DOHH2 (cell line): ENCODE data around the gene ARL16.

Source experiments
- H3F3A ChIP-seq: fragments of 200-600 bp; sonication (generic), shearing (Covaris generic); 2 replicates; pipeline ENCODE4 v1.6.0; 2016; ENCODE audit warnings: antibody characterized with exemption, mild to moderate bottlenecking; ENCODE audit not compliant: control insufficient read depth, insufficient read depth
- H3K27ac ChIP-seq: fragments of 200-600 bp; sonication (generic); 2 replicates; pipeline ENCODE4 v1.5.1; 2014; ENCODE audit warnings: low read depth, mild to moderate bottlenecking, low read length, moderate library complexity
- H3K27me3 ChIP-seq: fragments of 200-600 bp; sonication (generic); 2 replicates; pipeline ENCODE4 v1.6.1; 2014; ENCODE audit warnings: mild to moderate bottlenecking, low read length, mixed read lengths; ENCODE audit not compliant: control insufficient read depth
- H3K36me3 ChIP-seq: fragments of 200-600 bp; sonication (generic); 2 replicates; pipeline ENCODE4 v1.6.1; 2014; ENCODE audit warnings: mild to moderate bottlenecking, low read length, moderate library complexity, mixed read lengths; ENCODE audit not compliant: control insufficient read depth
- H3K4me1 ChIP-seq: fragments of 200-600 bp; sonication (generic); 2 replicates; pipeline ENCODE4 v1.6.1; 2014; ENCODE audit warnings: mild to moderate bottlenecking, low read length, mixed read lengths; ENCODE audit not compliant: control insufficient read depth
- H3K4me2 ChIP-seq: fragments of 200-600 bp; sonication (generic); 2 replicates; pipeline ENCODE4 v1.6.0; 2014; ENCODE audit warnings: mild to moderate bottlenecking, low read length, moderate library complexity
- H3K4me3 ChIP-seq: fragments of 200-600 bp; sonication (generic); 2 replicates; pipeline ENCODE4 v1.5.1; 2014; ENCODE audit warnings: mild to moderate bottlenecking, low read length, mixed read lengths
- H3K79me2 ChIP-seq: fragments of 200-600 bp; sonication (generic); 2 replicates; pipeline ENCODE4 v1.6.1; 2014; ENCODE audit warnings: mild to moderate bottlenecking, low read length, mixed read lengths; ENCODE audit not compliant: control insufficient read depth
- H3K9me2 ChIP-seq: fragments of 200-600 bp; sonication (generic); replicated peaks from 2 replicates; pipeline ENCODE4 v1.6.1; 2014; ENCODE audit warnings: mild to moderate bottlenecking, low read length, mixed read lengths; ENCODE audit not compliant: control insufficient read depth
- H3K9me3 ChIP-seq: fragments of 200-600 bp; sonication (generic); 2 replicates; pipeline ENCODE4 v1.6.1; 2014; ENCODE audit warnings: antibody characterized with exemption, low read length, mixed read lengths; ENCODE audit not compliant: control insufficient read depth, insufficient read depth
- H4K20me1 ChIP-seq: fragments of 200-600 bp; sonication (generic); 2 replicates; pipeline ENCODE4 v1.6.0; 2014; ENCODE audit warnings: low read depth, mild to moderate bottlenecking, antibody characterized with exemption, low read length, moderate library complexity; ENCODE audit not compliant: control insufficient read depth, insufficient read depth
- EZH2phosphoT487 ChIP-seq: fragments of 200-600 bp; sonication (generic); IDR thresholded peaks from 2 replicates; pipeline ENCODE4 v1.6.1; 2017; ENCODE audit warnings: borderline replicate concordance, mild to moderate bottlenecking, antibody characterized with exemption, low read length, moderate library complexity, mixed read lengths
- TF ChIP-seq, protein P1 (sequence below): fragments of 200-600 bp; sonication (generic); IDR thresholded peaks from one replicate; pipeline ENCODE4 v1.5.1; 2014; ENCODE audit warnings: antibody characterized with exemption, mild to moderate bottlenecking, low read depth, low read length; ENCODE audit not compliant: poor library complexity, severe bottlenecking

The ARL16 gene

GRCh38 chr17:81715107-81715871 is 31.7 kb upstream of the ARL16 start:
- no peaks in the 10 kb centered on the region for H3K9me3 ChIP-seq
- peaks cover 27% of the 10 kb centered on the region for H3K4me1 ChIP-seq
- no peak overlapping the region for H3K4me2 ChIP-seq
- TF ChIP-seq, protein P1, sequence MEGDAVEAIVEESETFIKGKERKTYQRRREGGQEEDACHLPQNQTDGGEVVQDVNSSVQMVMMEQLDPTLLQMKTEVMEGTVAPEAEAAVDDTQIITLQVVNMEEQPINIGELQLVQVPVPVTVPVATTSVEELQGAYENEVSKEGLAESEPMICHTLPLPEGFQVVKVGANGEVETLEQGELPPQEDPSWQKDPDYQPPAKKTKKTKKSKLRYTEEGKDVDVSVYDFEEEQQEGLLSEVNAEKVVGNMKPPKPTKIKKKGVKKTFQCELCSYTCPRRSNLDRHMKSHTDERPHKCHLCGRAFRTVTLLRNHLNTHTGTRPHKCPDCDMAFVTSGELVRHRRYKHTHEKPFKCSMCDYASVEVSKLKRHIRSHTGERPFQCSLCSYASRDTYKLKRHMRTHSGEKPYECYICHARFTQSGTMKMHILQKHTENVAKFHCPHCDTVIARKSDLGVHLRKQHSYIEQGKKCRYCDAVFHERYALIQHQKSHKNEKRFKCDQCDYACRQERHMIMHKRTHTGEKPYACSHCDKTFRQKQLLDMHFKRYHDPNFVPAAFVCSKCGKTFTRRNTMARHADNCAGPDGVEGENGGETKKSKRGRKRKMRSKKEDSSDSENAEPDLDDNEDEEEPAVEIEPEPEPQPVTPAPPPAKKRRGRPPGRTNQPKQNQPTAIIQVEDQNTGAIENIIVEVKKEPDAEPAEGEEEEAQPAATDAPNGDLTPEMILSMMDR = no peak
- TF ChIP-seq EZH2phosphoT487 = no peak
- peaks cover 35% of the 10 kb centered on the region for H3K79me2 ChIP-seq
- H3K27me3 ChIP-seq = no peaks in the 10 kb centered on the region
- H3K9me2 ChIP-seq = no peaks in the 10 kb centered on the region
- peaks cover 3% of the 10 kb centered on the region for H3F3A ChIP-seq
- H4K20me1 ChIP-seq = no peaks in the 10 kb centered on the region
- H3K36me3 ChIP-seq = peaks cover 36% of the 10 kb centered on the region
- H3K4me3 ChIP-seq = no peak overlapping the region
- no peak overlapping the region for H3K27ac ChIP-seq

GRCh38 chr17:81714412-81715106 is 31.0 kb upstream of the ARL16 start:
- Histone ChIP-seq H3K9me2 (no peaks in the 10 kb centered on the region), H4K20me1 (no peaks in the 10 kb centered on the region), H3K27me3 (no peaks in the 10 kb centered on the region), H3K27ac (no peak overlapping the region), H3F3A (peaks cover 10% of the 10 kb centered on the region), H3K4me3 (no peak overlapping the region), H3K4me2 (peak overlapping the region; percentile 68; the same call in 1 of the 2 replicates), H3K9me3 (no peaks in the 10 kb centered on the region), H3K36me3 (peaks cover 34% of the 10 kb centered on the region), H3K4me1 (peaks cover 34% of the 10 kb centered on the region), H3K79me2 (peaks cover 35% of the 10 kb centered on the region)
- TF ChIP-seq EZH2phosphoT487 = no peak
- TF ChIP-seq, protein P1 = no peak

- H3K27me3 ChIP-seq = no peaks in the 10 kb centered on the region
- peak overlapping the region; percentile 83 for H3K4me3 ChIP-seq
- H3K4me2 ChIP-seq = peak overlapping the region; percentile 68
- H3K9me3 ChIP-seq = no peaks in the 10 kb centered on the region
- no peak overlapping the region for H3K27ac ChIP-seq
- H3K9me2 ChIP-seq = no peaks in the 10 kb centered on the region
- peaks cover 34% of the 10 kb centered on the region for H3K4me1 ChIP-seq
- peaks cover 17% of the 10 kb centered on the region for H3F3A ChIP-seq
- peaks cover 36% of the 10 kb centered on the region for H3K36me3 ChIP-seq
- no peaks in the 10 kb centered on the region for H4K20me1 ChIP-seq
- TF ChIP-seq, protein P1 = no peak
- TF ChIP-seq EZH2phosphoT487 = no peak
- peaks cover 35% of the 10 kb centered on the region for H3K79me2 ChIP-seq
Measured at GRCh38 chr17:81713556-81714411, 30.2 kb upstream of the ARL16 start.
